ENCODE data around the gene REXO1. TPM values are rescaled to one million over a fixed set of nuclear protein-coding genes. Genes with fewer than 3 reads are reported as not detected.
"Not testable (repeated sequence)": the region's sequence is repeated elsewhere in the genome, so short reads cannot be mapped to it uniquely, and the experiment has no call there.

Gene REXO1
- total RNA-seq, 2 donors from 2014 or later: 41.4 to 46.5 TPM

DNA sequence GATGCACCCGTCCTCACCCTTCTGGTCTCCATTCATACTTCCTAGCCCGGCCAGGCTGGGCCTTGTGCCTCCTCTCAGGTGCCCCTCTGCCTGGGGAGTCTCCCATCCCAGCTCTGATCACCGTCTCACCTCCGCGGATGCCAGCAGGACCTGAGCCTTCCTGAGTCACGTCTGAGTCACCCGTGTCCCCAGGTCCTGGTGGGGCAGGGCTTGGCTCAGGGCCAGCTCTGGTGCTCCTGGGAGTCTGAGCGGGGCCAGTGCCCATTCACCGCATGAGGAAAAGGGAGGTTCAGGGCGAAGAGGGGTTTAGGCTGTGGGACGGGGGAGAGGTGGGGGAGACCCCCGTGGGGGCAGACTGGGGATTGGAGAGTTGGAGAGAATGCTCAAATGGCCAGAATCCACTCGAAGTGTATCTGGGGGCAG lies 36.8 kb downstream of the REXO1 start:
- H3K4me3 Mint-ChIP-seq: peak overlapping the region; percentile 79 to 95
- H3K36me3 Mint-ChIP-seq (ENCODE audit: insufficient read depth in 2 of 2): no peaks in the 10 kb centered on the region
- H3K4me1 Mint-ChIP-seq (ENCODE audit: low read depth): peaks cover 17% of the 10 kb centered on the region
- H3K27me3 Mint-ChIP-seq (ENCODE audit: low read depth): no peaks in the 10 kb centered on the region
- H3K27ac Mint-ChIP-seq: no peak overlapping the region
- peak; percentile 61 to 70 for DNase-seq
- ATAC-seq (replicated peaks in 1 of 2): peak in 1 of 2 donors; percentile 11
- no peaks in the 10 kb centered on the region for H3K9me3 Mint-ChIP-seq

DNA sequence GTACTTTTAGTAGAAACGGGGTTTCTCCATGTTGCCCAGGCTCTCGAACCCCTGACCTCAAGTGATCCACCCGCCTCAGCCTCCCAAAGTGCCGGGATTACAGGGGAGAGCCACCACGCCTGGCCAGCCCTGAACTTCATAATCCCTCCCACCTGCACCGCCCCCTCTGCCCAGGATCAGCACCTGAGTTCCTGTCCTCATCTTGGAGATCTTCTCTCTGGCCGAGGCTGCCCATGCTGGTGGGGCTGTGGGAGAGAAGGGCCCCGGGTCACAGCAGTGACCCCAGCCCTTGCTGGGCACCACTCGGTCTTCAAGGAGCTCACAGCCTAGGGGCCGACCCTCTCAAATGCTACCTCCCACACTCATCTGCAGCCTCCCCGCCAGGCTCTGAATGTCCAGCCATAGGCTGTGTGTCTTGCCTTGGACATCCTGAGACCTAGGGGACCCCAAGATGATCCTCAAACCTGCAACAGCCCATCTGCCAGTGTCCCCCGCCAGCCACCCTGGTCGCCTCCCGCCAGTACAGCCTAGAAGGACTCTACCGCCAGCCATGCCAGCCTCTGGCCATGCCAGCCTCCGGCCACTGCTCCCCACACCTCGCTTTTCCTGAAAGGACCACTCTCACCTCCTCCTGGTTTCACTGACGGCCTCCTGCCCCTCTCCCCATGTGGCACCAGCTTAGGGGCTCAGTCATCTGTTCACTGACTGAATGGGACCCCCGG lies 37.7 kb downstream of the REXO1 start:
- H3K27me3 Mint-ChIP-seq (ENCODE audit: low read depth): no peaks in the 10 kb centered on the region
- H3K4me1 Mint-ChIP-seq (ENCODE audit: low read depth): peaks cover 17% of the 10 kb centered on the region
- no peak for DNase-seq
- H3K4me3 Mint-ChIP-seq: peak overlapping the region in 1 of 2 donors; percentile 95
- H3K36me3 Mint-ChIP-seq (ENCODE audit: insufficient read depth in 2 of 2): no peaks in the 10 kb centered on the region
- no peak overlapping the region for H3K27ac Mint-ChIP-seq
- ATAC-seq (replicated peaks in 1 of 2): no peak
- H3K9me3 Mint-ChIP-seq: no peaks in the 10 kb centered on the region

GRCh38 chr19:1809678-1810077 lies 38.6 kb downstream of the REXO1 start:
- ATAC-seq (replicated peaks in 1 of 2) (no peak), DNase-seq (no peak)
- Mint-ChIP-seq H3K4me3 (no peak overlapping the region), H3K36me3 (ENCODE audit: insufficient read depth in 2 of 2) (no peaks in the 10 kb centered on the region), H3K27ac (no peak overlapping the region), H3K9me3 (no peaks in the 10 kb centered on the region), H3K4me1 (ENCODE audit: low read depth) (peaks cover 17% of the 10 kb centered on the region), H3K27me3 (ENCODE audit: low read depth) (no peaks in the 10 kb centered on the region)

DNA sequence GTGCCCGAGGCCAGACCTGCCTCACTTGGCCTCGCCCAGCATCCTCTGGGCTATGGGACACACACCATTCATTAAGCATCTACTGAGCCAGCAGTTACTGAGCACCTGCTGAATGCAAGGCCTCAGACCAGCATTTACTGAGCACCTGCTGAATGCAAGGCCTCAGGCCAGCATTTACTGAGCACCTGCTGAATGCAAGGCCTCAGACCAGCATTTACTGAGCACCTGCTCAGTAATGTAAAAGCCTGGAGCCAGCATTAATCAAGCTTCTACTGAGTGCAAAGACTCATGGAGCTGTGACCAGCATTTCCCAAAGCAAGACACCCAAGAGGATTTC lies 39.9 kb downstream of the REXO1 start:
- Mint-ChIP-seq H3K36me3 (ENCODE audit: insufficient read depth in 2 of 2) (no peaks in the 10 kb centered on the region), H3K9me3 (no peaks in the 10 kb centered on the region), H3K27me3 (ENCODE audit: low read depth) (no peaks in the 10 kb centered on the region), H3K27ac (no peak overlapping the region), H3K4me1 (ENCODE audit: low read depth) (peaks cover 17% of the 10 kb centered on the region), H3K4me3 (no peak overlapping the region)
- ATAC-seq (replicated peaks in 1 of 2) (no peak), DNase-seq (no peak)

DNA sequence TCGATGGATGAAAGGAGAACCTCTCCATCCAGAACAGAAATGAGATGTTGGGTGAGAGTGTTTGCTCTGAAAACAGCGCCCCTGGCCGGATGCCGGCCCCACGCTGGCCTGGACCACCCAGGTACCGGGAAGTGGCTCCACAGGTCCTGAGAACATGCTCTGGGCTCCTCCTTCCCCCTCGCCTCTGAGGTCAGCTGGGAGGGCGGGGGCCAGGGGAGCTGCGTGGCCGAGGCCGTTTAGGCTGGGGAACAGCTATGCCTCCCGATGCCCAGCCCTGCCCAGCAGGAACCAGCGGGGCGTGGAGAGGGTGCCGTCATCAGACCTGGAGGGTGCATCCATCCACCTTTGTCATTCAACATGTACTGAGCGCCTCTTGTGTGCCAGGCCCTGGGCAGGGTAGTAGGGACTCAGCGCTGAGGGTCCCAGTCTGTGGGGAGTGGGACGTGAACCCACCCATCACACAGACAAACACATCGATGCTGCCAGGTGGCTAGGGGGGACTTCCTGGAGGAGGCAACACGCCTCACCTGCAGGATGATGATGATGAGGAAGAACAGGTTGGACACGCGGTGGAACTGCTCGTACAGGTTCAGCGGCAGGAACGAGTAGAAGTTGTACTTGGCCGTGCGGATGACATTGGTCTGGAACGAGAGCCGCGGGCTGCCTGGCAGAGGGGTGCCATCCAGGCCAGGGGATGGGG lies 40.4 kb downstream of the REXO1 start:
- Mint-ChIP-seq H3K4me3 (no peak overlapping the region), H3K36me3 (ENCODE audit: insufficient read depth in 2 of 2) (no peaks in the 10 kb centered on the region), H3K4me1 (ENCODE audit: low read depth) (peaks cover 13% of the 10 kb centered on the region), H3K27ac (no peak overlapping the region), H3K9me3 (no peaks in the 10 kb centered on the region), H3K27me3 (ENCODE audit: low read depth) (no peaks in the 10 kb centered on the region)
- DNase-seq (no peak), ATAC-seq (replicated peaks in 1 of 2) (no peak)

GRCh38 chr19:1807030-1807694 lies 41.1 kb downstream of the REXO1 start:
- no peaks in the 10 kb centered on the region for H3K36me3 Mint-ChIP-seq (ENCODE audit: insufficient read depth in 2 of 2)
- peaks cover 8% of the 10 kb centered on the region for H3K4me1 Mint-ChIP-seq (ENCODE audit: low read depth)
- no peak overlapping the region for H3K27ac Mint-ChIP-seq
- no peaks in the 10 kb centered on the region for H3K27me3 Mint-ChIP-seq (ENCODE audit: low read depth)
- DNase-seq (no peak), ATAC-seq (replicated peaks in 1 of 2) (no peak)
- H3K9me3 Mint-ChIP-seq: no peaks in the 10 kb centered on the region
- no peak overlapping the region for H3K4me3 Mint-ChIP-seq

DNA sequence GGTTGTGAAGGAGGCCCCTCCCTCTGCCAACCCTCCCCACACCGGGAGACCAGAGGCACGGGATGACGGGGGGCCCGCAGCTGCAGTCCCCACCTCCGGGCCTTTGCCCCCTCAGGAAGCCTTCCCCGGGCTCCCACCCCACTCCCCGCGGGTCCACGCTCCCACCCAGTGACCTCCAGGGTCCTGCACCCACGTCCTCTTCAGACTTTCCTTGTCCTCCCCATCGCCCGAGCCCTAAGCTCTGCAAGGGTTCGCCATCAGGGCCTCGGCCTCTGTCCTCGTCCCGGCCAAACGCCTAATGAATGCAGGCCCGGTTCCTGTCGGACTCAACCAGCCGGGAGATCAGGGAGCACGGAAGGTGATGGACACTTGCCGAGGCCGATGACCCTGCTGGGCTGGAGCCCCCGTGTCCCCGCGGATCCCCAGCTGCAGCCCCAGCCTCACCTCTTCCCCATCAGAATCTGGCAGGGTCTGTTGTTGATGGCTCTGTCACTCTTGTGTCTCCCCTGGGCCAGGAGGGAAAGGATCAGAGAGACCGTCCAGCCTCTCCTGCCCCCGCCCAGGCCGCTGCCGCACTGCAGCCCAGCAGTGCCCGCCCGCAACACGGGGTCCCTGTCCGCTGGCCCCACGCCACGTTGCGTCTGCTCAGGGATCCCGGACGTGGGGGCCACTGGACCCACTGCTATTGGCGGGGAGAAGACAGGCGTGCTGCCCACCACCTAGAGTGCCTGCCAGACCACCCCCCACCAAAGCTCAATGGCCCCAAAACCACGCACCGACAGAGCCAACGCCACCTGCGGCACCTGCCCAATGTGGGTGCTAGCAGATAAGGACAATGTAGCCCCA lies 41.9 kb downstream of the REXO1 start:
- Mint-ChIP-seq H3K27me3 (ENCODE audit: low read depth) (no peaks in the 10 kb centered on the region), H3K4me3 (no peak overlapping the region), H3K4me1 (ENCODE audit: low read depth) (peaks cover 5% of the 10 kb centered on the region), H3K36me3 (ENCODE audit: insufficient read depth in 2 of 2) (no peaks in the 10 kb centered on the region), H3K9me3 (no peaks in the 10 kb centered on the region), H3K27ac (no peak overlapping the region)
- DNase-seq (no peak), ATAC-seq (replicated peaks in 1 of 2) (no peak)

DNA sequence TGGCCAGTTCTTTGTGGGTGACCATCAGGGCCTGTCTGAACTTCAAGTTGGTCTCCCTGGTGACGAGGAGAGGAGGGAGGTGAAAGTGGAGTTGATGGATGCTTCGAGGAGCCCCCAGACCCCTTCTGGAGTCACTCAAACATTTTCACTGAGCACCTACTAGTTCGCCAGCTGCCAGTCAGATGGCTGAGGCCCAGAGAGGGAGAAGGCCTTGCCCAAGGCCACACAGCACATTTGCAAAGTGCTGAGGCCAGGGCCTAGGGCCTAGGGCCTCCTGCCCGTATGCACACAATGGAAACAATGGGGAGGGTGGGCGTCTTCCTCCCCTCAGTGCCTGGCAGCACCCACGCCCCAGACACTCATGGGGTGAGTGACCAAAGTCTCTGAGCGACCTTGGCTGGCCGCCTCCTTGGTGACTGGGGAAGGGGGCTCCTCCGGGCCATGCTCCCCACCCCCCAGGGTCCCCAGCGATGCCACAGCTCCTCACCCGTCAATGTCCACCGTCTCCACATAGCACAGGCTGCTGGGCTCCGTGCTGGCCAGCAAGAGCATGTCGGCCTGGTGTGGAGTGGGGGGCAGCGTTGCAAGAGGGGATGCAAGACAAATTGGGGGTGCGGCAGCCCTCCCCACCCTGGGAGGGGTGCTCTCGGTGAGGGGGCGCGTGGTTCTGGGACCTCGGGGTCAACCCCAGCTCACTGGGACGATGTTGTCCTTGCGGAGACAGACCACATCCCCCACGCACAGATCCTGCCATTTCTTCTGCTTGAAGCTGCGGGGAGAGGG lies 42.7 kb downstream of the REXO1 start:
- ATAC-seq (replicated peaks in 1 of 2) (no peak), DNase-seq (no peak)
- no peaks in the 10 kb centered on the region for H3K36me3 Mint-ChIP-seq (ENCODE audit: insufficient read depth in 2 of 2)
- no peaks in the 10 kb centered on the region for H3K27me3 Mint-ChIP-seq (ENCODE audit: low read depth)
- no peak overlapping the region for H3K27ac Mint-ChIP-seq
- no peaks in the 10 kb centered on the region for H3K4me1 Mint-ChIP-seq (ENCODE audit: low read depth)
- H3K9me3 Mint-ChIP-seq: no peaks in the 10 kb centered on the region
- H3K4me3 Mint-ChIP-seq: no peak overlapping the region

GRCh38 chr19:1804858-1805257 lies 43.4 kb downstream of the REXO1 start:
- no peaks in the 10 kb centered on the region for H3K27me3 Mint-ChIP-seq (ENCODE audit: low read depth)
- no peak overlapping the region for H3K27ac Mint-ChIP-seq
- no peak for ATAC-seq (replicated peaks in 1 of 2)
- H3K4me3 Mint-ChIP-seq: no peak overlapping the region
- no peak for DNase-seq
- no peaks in the 10 kb centered on the region for H3K9me3 Mint-ChIP-seq
- no peaks in the 10 kb centered on the region for H3K36me3 Mint-ChIP-seq (ENCODE audit: insufficient read depth in 2 of 2)
- H3K4me1 Mint-ChIP-seq (ENCODE audit: low read depth): no peaks in the 10 kb centered on the region

GRCh38 chr19:1799695-1800342 lies 48.5 kb downstream of the REXO1 start:
- peaks cover 10% of the 10 kb centered on the region for H3K27me3 Mint-ChIP-seq (ENCODE audit: low read depth)
- DNase-seq (no peak), ATAC-seq (replicated peaks in 1 of 2) (no peak)
- H3K9me3 Mint-ChIP-seq: no peaks in the 10 kb centered on the region
- H3K36me3 Mint-ChIP-seq (ENCODE audit: insufficient read depth in 2 of 2): no peaks in the 10 kb centered on the region
- H3K27ac Mint-ChIP-seq: no peak overlapping the region
- H3K4me3 Mint-ChIP-seq: no peak overlapping the region
- no peaks in the 10 kb centered on the region for H3K4me1 Mint-ChIP-seq (ENCODE audit: low read depth)

DNA sequence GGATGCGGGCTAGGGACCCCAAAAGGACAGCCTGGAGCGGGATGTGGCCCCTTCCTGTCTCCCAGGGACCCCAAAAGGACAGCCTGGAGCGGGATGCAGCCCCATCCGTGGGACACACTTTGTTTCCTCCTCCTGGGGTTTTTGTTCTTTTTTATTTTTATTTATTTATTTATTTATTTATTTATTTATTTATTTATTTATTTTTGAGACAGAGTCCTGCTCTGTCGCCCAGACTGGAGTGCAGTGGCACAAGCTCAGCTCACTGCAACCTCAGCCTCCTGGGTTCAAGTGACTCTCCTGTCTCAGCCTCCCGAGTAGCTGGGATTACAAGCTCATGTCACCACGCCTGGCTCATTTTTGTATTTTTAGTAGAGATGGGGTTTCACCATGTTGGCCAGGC lies 51.0 kb downstream of the REXO1 start:
- ATAC-seq (replicated peaks in 1 of 2); H3K4me1 Mint-ChIP-seq (ENCODE audit: low read depth); H3K4me3 Mint-ChIP-seq; H3K27ac Mint-ChIP-seq; DNase-seq; H3K9me3 Mint-ChIP-seq; H3K36me3 Mint-ChIP-seq (ENCODE audit: insufficient read depth in 2 of 2): not testable (repeated sequence)
- H3K27me3 Mint-ChIP-seq (ENCODE audit: low read depth): peaks cover 10% of the 10 kb centered on the region
